GM12872 (cell line): ENCODE results near the gene NOSIP.

Source experiments
- CTCF ChIP-seq: IDR thresholded peaks from 3 replicates; pipeline ENCODE4 v1.5.1; 2011; ENCODE audit warnings: low read depth, mild to moderate bottlenecking, low read length, moderate library complexity; ENCODE audit not compliant: insufficient read depth

Gene NOSIP

GRCh38 chr19:49546825-49547565 lies 33.4 kb downstream of the NOSIP start:
- TF ChIP-seq CTCF = peak; percentile 80

- TF ChIP-seq CTCF = no peak
Observed at GRCh38 chr19:49544154-49544553, 36.2 kb downstream of the NOSIP start.

- TF ChIP-seq CTCF = no peak
Observed at GRCh38 chr19:49543032-49543431, 37.3 kb downstream of the NOSIP start.

- no peak for TF ChIP-seq CTCF
Observed at GRCh38 chr19:49542446-49542845, 37.9 kb downstream of the NOSIP start.

- TF ChIP-seq CTCF = no peak
Observed at GRCh38 chr19:49541914-49542313, 38.4 kb downstream of the NOSIP start.

GRCh38 chr19:49539192-49539952 lies 41.0 kb downstream of the NOSIP start:
- TF ChIP-seq CTCF = no peak

GRCh38 chr19:49538643-49539042 lies 41.7 kb downstream of the NOSIP start:
- TF ChIP-seq CTCF = no peak
